HG03354 (cell line): Measurements from ENCODE around the gene CATSPERD.

ENCODE experiments used
- ATAC-seq: cut with Tn5 transposase; IDR thresholded peaks from one replicate; pipeline ENCODE4 v1.9.1; 2021; ENCODE audit warnings: mild to moderate bottlenecking; ENCODE audit not compliant: unreplicated experiment, poor library complexity, severe bottlenecking

CATSPERD gene

GRCh38 chr19:5799247-5800241 lies 79.1 kb downstream of the CATSPERD start:
- ATAC-seq, result no peak

GRCh38 chr19:5800361-5801270 lies 80.2 kb downstream of the CATSPERD start:
- no peak for ATAC-seq

- ATAC-seq, result no peak
These were observed 81.6 kb downstream of the CATSPERD start for GRCh38 chr19:5801796-5802619.

DNA sequence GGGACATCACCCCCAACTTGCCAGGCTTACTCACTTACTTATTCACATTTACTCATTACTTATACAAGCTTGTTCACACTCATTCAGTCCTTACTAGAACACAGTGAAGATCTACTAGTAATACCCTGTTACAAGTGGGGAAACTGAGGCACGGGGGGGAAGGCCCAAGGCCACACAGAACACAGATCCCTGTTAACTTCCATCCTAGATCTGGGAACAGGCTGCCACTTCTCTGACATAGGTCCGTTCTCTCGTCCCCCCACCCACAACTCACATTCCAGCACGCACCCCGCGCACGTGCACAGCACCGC lies 83.0 kb downstream of the CATSPERD start:
- ATAC-seq, result no peak

DNA sequence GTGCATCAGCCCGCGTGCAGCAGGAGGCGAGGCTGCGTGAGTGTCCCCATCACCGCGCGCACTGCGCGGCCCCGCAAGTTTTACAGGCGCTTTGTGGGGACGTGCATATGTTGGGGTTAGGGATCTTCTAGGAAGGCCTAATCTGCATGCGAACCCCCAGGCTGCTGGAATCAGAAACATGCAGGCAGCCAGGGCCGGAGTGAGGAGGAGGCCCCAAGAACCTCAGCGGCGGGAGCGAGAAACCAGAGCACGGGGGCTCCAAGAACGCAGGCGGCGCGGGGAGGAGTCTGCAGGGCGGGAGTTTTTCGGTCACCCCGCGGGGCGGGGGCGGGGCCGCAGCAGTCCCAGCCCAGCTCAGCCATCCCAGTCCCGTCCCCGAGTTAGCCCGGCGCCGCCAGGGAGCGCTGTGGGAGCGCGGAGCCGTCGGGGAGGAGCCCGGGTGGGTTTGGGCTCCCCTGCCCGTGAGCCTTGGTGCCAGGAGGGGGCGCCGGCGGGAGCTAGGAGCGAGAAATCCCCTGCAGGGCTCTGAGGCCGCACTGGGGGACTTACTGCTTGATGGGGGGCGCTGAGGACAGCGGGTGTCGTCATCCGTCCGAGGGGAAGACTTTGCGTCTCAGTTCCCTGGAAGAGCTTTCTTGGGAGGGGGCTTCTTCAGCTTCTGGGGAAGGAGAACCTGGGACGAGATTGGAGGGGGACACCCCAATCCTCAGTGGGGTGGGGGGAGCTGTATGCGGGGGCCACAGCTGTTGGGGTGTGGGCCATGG lies 83.5 kb downstream of the CATSPERD start:
- ATAC-seq, result peak; percentile 75

DNA sequence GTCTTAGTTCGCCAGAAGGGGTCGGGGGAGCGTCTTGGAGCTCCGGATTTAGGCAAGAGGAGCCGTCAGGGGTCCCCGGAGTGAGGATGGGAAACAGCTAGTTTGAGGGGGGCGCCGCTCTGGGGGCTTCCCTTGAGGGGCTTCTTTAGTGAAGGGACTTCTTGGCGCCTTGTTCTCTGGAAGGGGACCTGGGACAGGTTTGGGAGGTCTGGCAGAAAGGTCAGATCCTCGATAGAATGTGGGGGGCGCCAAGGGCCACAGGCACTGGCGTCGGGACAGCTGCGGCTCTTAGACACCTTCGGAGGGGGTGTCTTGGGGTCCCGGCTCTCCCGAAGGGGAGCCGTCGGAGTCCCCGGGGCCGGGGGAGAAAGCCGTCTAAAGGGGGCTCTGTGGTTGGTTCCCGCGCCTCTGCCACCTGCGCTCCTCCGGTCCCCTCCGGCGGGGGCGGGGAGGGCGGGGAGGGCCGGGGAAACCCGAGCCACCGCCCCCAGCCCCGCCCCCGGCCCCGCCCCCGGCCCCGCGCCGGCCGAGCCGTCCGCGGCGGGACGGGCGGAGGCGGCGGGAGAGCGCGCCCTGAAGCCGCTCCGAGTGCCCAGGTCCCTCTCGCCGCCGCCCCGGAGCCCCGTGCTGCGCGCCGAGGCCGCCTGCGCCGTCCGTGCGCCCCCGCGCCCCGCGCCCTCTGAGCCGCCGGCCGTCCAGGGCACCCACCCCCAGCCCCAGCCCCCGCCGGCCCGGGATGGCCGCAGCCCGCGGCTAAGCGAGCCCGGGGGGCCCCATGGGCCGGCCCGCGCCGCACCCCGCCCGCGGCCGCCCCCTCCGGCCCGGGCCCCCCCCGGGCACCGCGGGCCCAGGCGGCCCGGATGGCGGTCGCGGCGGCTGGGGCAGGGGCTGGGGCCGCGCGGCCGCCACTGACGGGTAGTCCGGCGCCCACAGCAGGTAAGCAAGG lies 84.4 kb downstream of the CATSPERD start, which contains the start of gene NRTN:
Gene NRTN, plus strand, starts transcription at position 552 of the 946 bp plus-strand sequence. CDS start 19,099 bp downstream, outside the sequence.
- no peak for ATAC-seq

DNA sequence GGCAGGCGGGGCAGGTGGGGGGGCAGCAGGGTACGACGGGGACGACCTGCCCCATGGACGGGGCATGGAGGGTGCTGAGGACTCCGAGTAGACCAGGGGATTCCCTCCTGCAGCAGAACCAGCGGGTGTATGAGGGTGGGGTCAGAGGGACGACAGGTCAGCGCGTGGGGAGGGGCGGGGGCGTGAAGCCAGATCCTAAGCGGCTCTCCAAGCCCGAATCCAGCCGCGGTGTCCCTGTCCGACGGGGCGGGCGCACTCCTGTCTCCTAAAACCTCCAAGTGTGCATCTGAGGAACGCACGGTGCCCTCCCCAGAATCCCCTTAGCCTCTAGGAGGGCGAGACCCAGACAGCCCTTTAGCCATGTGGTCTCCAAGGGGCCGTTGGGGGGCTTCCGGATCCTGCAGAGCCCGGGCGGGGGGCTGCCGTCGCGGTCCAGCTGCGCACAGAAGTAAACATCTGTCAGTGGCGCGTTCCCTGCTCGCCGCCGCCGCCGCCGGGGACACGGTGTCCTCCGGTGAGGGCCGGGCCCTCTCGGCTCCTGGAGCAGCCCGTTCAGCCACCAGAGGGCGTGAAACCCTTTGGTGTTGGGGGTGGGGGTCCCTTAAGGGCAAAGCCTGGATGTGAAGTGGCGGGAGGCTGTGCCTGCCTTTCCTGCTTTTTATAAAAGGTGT lies 85.2 kb downstream of the CATSPERD start:
- no peak for ATAC-seq

DNA sequence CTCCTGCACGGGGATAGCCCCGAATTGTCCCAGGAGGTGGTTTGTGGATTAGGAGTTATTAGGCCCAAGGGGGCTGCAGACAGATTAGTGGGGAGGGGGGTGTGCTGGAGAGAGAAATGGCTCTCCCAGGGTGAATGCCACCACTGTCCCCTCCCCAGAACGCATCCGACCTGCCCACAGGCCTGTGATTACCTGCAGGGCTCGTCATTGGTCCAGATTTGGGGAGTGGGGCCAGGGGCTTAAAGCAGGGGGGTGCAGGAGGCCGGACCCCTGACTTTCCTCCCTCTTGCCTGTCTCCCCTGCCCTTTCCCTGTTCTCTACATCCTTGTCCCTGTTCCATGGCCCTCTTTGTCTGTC lies 85.7 kb downstream of the CATSPERD start:
- ATAC-seq, result no peak

- ATAC-seq, result no peak
These were observed 86.5 kb downstream of the CATSPERD start for GRCh38 chr19:5806905-5807304.

DNA sequence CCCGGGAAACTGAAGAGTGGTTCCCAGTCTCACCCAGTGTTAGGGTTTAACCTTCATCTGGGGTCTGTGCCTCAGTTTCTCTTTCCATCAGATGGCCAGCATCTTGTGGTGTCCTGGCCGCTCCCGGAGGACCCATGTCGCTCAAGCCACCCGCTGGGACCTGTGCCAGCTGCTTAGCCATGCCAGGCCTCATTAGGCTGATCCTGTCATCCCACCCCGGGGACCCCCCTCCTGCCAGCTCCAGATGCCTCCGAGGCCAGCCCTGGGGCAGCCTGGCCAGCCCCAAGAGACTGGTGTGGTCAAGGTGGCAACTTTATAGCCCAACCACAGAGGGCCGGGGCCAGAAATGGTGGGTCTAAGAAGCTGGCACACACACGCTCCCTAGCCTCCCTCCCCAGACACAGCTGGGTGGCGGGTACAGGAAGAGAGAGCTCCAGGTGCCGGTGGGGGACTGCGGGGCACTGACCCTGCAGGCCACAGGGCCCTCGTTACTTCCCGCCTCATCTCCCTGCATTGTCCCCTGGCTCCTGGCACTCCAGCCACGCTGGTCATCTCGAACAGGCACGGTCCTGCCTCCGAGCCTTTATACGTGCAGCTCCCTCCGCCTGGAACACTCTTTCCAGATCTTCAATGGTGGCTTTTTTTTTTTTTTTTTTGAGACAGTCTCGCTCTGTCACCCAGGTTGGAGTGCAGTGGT lies 87.8 kb downstream of the CATSPERD start:
- no peak for ATAC-seq

- ATAC-seq, result no peak
These were observed 88.6 kb downstream of the CATSPERD start for GRCh38 chr19:5809053-5809452.

GRCh38 chr19:5809469-5809868 lies 89.0 kb downstream of the CATSPERD start:
- ATAC-seq, result no peak

GRCh38 chr19:5811117-5811516 lies 90.7 kb downstream of the CATSPERD start:
- ATAC-seq, result no peak

DNA sequence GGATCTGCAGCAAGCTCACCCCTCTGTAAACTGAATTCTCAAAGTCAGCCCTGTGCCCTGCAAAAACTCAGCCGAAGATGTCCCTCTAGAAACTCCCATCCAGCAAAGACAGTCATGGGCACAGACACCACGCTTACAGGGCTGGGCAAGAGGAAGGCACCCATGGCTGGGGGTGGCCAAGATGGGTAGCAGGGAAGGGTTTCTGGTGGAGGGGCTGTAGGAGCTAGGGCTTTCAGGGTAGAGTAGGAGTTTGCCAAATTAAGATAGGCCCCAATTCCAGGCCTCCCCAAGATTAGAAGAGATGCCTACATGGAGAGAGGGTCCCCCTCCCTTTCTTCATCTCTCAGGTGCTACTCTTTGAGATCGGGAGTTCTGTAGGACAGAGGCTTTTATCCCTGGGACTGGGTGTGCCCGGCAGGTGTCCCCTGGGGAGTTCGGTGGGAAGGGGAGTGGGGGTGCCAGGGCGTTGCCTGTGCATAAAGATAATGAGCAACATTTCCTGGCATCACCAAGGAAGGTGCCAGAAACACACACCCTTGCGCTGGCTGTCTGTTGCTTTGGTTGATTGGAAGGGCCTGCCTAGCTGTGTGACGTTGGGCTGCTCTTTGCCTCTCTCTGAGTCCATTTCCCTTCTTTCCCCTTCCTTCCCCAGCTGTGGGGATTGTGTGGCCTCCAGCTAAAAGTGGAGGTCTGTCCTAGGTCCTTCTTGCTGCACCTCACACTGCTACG lies 93.8 kb downstream of the CATSPERD start:
- no peak for ATAC-seq

- no peak for ATAC-seq
These were observed 94.4 kb downstream of the CATSPERD start for GRCh38 chr19:5814852-5815246.

GRCh38 chr19:5817218-5817617 lies 96.8 kb downstream of the CATSPERD start:
- no peak for ATAC-seq
